ENCODE measurements around the gene PPFIBP1.

- TF ChIP-seq CTCF (IDR thresholded peaks at IDR 0.05) (no peak), POLR2A (IDR thresholded peaks at IDR 0.05) (no peak)
Measured at GRCh38 chr12:27571463-27571862, 47.5 kb downstream of the PPFIBP1 start.
